PC-3 (cell line): Measurements from ENCODE around the gene DKKL1.

ENCODE experiments used
- CTCF ChIP-seq: fragments of 300-600 bp; sonication (generic); conservative IDR thresholded peaks from 2 replicates; pipeline ENCODE4 v1.5.1; 2017; ENCODE audit warnings: antibody characterized with exemption, low read depth, mild to moderate bottlenecking, low read length
- EZH2 ChIP-seq: fragments of 300-600 bp; sonication (generic); IDR thresholded peaks from one replicate; pipeline ENCODE4 v1.6.1; 2017; ENCODE audit warnings: antibody characterized with exemption, mild to moderate bottlenecking, low read length; ENCODE audit not compliant: unreplicated experiment
- EZH2phosphoT487 ChIP-seq: fragments of 300-600 bp; sonication (generic); IDR thresholded peaks from 2 replicates; pipeline ENCODE4 v1.6.1; 2018; ENCODE audit warnings: mild to moderate bottlenecking, antibody characterized with exemption, low read length, borderline replicate concordance

GRCh38 chr19:49324801-49325576 lies 38.7 kb upstream of the DKKL1 start, which contains the start of gene SLC6A16:
- TF ChIP-seq CTCF = no peak
- TF ChIP-seq EZH2 = no peak
- TF ChIP-seq EZH2phosphoT487 = no peak
